ENCODE results near the gene SCAND1.

DNA sequence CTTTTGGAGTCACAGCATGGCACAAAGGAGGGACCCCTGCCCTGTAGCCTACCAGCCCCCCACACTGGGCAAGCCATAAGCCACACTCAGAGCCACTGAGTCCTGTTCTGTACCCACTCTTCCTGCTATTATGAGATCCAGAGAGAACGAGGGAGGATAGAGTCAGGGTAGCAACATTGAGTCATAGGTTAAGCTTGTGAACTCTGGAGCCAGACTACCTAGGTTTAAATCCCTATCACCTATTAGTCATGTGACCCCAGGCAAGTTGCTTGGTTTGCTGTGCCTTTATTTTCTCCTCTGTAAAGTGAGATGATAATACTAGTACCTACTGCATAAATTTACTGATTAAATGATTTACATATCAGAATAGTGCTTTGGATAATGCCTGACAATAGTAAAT, 14.6 kb upstream of the SCAND1 start:
- TF ChIP-seq SIN3A (IDR thresholded peaks at IDR 0.05; ENCODE audit: borderline replicate concordance, insufficient read depth, low read length) (no peak), POLR2AphosphoS5 (IDR thresholded peaks at IDR 0.05; ENCODE audit: low read depth, low read length) (no peak), TAF1 (IDR thresholded peaks at IDR 0.05; ENCODE audit: borderline replicate concordance, insufficient read depth, low read length) (no peak)
- TF ChIP-seq, protein P1, sequence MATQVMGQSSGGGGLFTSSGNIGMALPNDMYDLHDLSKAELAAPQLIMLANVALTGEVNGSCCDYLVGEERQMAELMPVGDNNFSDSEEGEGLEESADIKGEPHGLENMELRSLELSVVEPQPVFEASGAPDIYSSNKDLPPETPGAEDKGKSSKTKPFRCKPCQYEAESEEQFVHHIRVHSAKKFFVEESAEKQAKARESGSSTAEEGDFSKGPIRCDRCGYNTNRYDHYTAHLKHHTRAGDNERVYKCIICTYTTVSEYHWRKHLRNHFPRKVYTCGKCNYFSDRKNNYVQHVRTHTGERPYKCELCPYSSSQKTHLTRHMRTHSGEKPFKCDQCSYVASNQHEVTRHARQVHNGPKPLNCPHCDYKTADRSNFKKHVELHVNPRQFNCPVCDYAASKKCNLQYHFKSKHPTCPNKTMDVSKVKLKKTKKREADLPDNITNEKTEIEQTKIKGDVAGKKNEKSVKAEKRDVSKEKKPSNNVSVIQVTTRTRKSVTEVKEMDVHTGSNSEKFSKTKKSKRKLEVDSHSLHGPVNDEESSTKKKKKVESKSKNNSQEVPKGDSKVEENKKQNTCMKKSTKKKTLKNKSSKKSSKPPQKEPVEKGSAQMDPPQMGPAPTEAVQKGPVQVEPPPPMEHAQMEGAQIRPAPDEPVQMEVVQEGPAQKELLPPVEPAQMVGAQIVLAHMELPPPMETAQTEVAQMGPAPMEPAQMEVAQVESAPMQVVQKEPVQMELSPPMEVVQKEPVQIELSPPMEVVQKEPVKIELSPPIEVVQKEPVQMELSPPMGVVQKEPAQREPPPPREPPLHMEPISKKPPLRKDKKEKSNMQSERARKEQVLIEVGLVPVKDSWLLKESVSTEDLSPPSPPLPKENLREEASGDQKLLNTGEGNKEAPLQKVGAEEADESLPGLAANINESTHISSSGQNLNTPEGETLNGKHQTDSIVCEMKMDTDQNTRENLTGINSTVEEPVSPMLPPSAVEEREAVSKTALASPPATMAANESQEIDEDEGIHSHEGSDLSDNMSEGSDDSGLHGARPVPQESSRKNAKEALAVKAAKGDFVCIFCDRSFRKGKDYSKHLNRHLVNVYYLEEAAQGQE (IDR thresholded peaks at IDR 0.05; ENCODE audit: insufficient read depth in 1 of 2, low read depth in 2 of 2, low read length in 2 of 2): no peak
